Measurements from ENCODE around the gene CNIH3.
A peak's percentile ranks its signal among the peaks of the same experiment; 100 is the strongest.

Gene CNIH3

GRCh38 chr1:224616756-224617409 lies 766 bp downstream of the CNIH3 start:
- DNase-seq: no peak

GRCh38 chr1:224617410-224618355 lies 1.6 kb downstream of the CNIH3 start:
- DNase-seq: no peak

GRCh38 chr1:224619209-224619608 lies 3.1 kb downstream of the CNIH3 start:
- DNase-seq: no peak

- DNase-seq: no peak
Measured at GRCh38 chr1:224620105-224620504, 4.0 kb downstream of the CNIH3 start.

- DNase-seq: no peak
Measured at GRCh38 chr1:224621813-224622682, 5.9 kb downstream of the CNIH3 start.

GRCh38 chr1:224622831-224623230 lies 6.7 kb downstream of the CNIH3 start:
- no peak for DNase-seq

- no peak for DNase-seq
Measured at GRCh38 chr1:224623310-224623714, 7.2 kb downstream of the CNIH3 start.

GRCh38 chr1:224623743-224624333 lies 7.7 kb downstream of the CNIH3 start:
- DNase-seq: peak; percentile 53

GRCh38 chr1:224624432-224624831 lies 8.3 kb downstream of the CNIH3 start:
- DNase-seq: no peak

- DNase-seq: no peak
Measured at GRCh38 chr1:224626042-224626441, 9.9 kb downstream of the CNIH3 start.

- DNase-seq: no peak
Measured at GRCh38 chr1:224629965-224630364, 13.8 kb downstream of the CNIH3 start.

- no peak for DNase-seq
Measured at GRCh38 chr1:224631462-224632115, 15.5 kb downstream of the CNIH3 start.

GRCh38 chr1:224632381-224632871 lies 16.3 kb downstream of the CNIH3 start:
- no peak for DNase-seq

GRCh38 chr1:224632921-224633321 lies 16.8 kb downstream of the CNIH3 start:
- no peak for DNase-seq

GRCh38 chr1:224635356-224635755 lies 19.2 kb downstream of the CNIH3 start:
- DNase-seq: no peak

GRCh38 chr1:224637515-224637914 lies 21.4 kb downstream of the CNIH3 start:
- no peak for DNase-seq

- no peak for DNase-seq
Measured at GRCh38 chr1:224637936-224638335, 21.8 kb downstream of the CNIH3 start.

- DNase-seq: no peak
Measured at GRCh38 chr1:224639426-224639975, 23.4 kb downstream of the CNIH3 start.

GRCh38 chr1:224640018-224640417 lies 23.9 kb downstream of the CNIH3 start:
- no peak for DNase-seq

GRCh38 chr1:224640587-224640986 lies 24.5 kb downstream of the CNIH3 start:
- no peak for DNase-seq

GRCh38 chr1:224641030-224641429 lies 24.9 kb downstream of the CNIH3 start:
- DNase-seq: no peak

- DNase-seq: no peak
Measured at GRCh38 chr1:224643653-224644052, 27.5 kb downstream of the CNIH3 start.

Measured in activated CD8-positive, alpha-beta memory T cell treated with anti-CD3 and anti-CD28 coated beads, Interleukin-2, amount 50 U/mL, for 4 hours (primary cell).